OCI-LY7 (cell line): ENCODE results near the gene PIGZ. TPM values are rescaled to one million over a fixed set of nuclear protein-coding genes. Genes with fewer than 3 reads are reported as not detected.

ENCODE experiments used
- BruUV-seq: library from RNA; stranded (reverse); fragments of 400-500 nt; replicated peaks from 2 replicates; lab custom pipeline; 2021; lab: Mats Ljungman, UMichigan
- CTCF ChIA-PET: fragments of 300-600 bp; sonication (Branson Sonifier 250); formaldehyde crosslinking; loops from one replicate; lab custom pipeline; 2022; ENCODE audit warnings: antibody characterized with exemption; ENCODE audit not compliant: unreplicated experiment; lab: Charles Lee
- POLR2A ChIA-PET: fragments of 300-600 bp; sonication (Branson Sonifier 250); formaldehyde crosslinking; loops from one replicate; lab custom pipeline; 2022; ENCODE audit warnings: antibody characterized with exemption; lab: Charles Lee
- DNase-seq: peaks from one replicate; pipeline ENCODE4 v3.0.0-alpha.2; 2015; ENCODE audit warnings: low spot score
- H2AFZ ChIP-seq: fragments of 200-600 bp; sonication (generic), shearing (Covaris generic); 2 replicates; pipeline ENCODE4 v1.6.1; 2014; ENCODE audit warnings: mild to moderate bottlenecking, antibody characterized with exemption, low read length, moderate library complexity
- H3K27ac ChIP-seq: fragments of 200-600 bp; sonication (generic); 2 replicates; pipeline ENCODE4 v1.5.1; 2014; ENCODE audit warnings: mixed run types, low read depth, mild to moderate bottlenecking, moderate library complexity, low read length, inconsistent platforms; ENCODE audit not compliant: poor library complexity, severe bottlenecking
- H3K36me3 ChIP-seq: fragments of 200-600 bp; sonication (generic); 2 replicates; pipeline ENCODE4 v1.6.1; 2014; ENCODE audit warnings: mild to moderate bottlenecking, antibody characterized with exemption, low read length, moderate library complexity, mixed read lengths; ENCODE audit not compliant: insufficient read depth
- H3K4me1 ChIP-seq: fragments of 200-600 bp; sonication (generic); 2 replicates; pipeline ENCODE4 v1.5.1; 2014; ENCODE audit warnings: mild to moderate bottlenecking, low read length; ENCODE audit not compliant: insufficient read depth, poor library complexity, severe bottlenecking
- H3K4me2 ChIP-seq: fragments of 200-600 bp; sonication (generic); 2 replicates; pipeline ENCODE4 v1.6.1; 2014; ENCODE audit warnings: mild to moderate bottlenecking, low read length
- H3K4me3 ChIP-seq: fragments of 200-600 bp; sonication (generic); 2 replicates; pipeline ENCODE4 v1.5.1; 2014; ENCODE audit warnings: mild to moderate bottlenecking, low read depth, low read length; ENCODE audit not compliant: poor library complexity, severe bottlenecking
- H3K79me2 ChIP-seq: fragments of 200-600 bp; sonication (generic); 2 replicates; pipeline ENCODE4 v1.6.1; 2016; ENCODE audit warnings: low read depth, mild to moderate bottlenecking, low read length, moderate library complexity, mixed read lengths; ENCODE audit not compliant: insufficient read depth
- H3K9me2 ChIP-seq: fragments of 200-600 bp; sonication (generic); 2 replicates; pipeline ENCODE4 v1.6.1; 2016; ENCODE audit warnings: mild to moderate bottlenecking, low read length, mixed read lengths; ENCODE audit not compliant: insufficient read depth
- H3K9me3 ChIP-seq: fragments of 200-600 bp; sonication (generic); 2 replicates; pipeline ENCODE4 v1.6.1; 2014; ENCODE audit warnings: mild to moderate bottlenecking, mixed run types, low read length, mixed read lengths
- H4K20me1 ChIP-seq: fragments of 200-600 bp; sonication (generic); 2 replicates; pipeline ENCODE4 v1.6.1; 2014; ENCODE audit warnings: mild to moderate bottlenecking, antibody characterized with exemption, low read length, moderate library complexity, mixed read lengths; ENCODE audit not compliant: insufficient read depth
- EZH2phosphoT487 ChIP-seq: fragments of 200-600 bp; sonication (generic); IDR thresholded peaks from 2 replicates; pipeline ENCODE4 v1.6.1; 2018; ENCODE audit warnings: low read depth, borderline replicate concordance, mild to moderate bottlenecking, mixed run types, antibody characterized with exemption, low read length, moderate library complexity, mixed read lengths
- intact Hi-C: fragments of 100-400 bp; cut with micrococcal nuclease; formaldehyde crosslinking; loops from one replicate; pipeline ENCODE4 v1.10.0; 2022; ENCODE audit not compliant: unreplicated experiment
- total RNA-seq, 2 experiments: library from RNA; depleted of rRNA in 1 of 2; stranded (reverse); fragments of >200 nt in 1 of 2; shearing (Covaris generic) in 1 of 2; gene quantifications; 2 replicates each; pipeline ENCODE4 v1.2.3, GENCODE V29; 2014 to 2022
- TF ChIP-seq, protein P1 (sequence below): fragments of 200-600 bp; sonication (generic); conservative IDR thresholded peaks from 2 replicates; pipeline ENCODE4 v1.5.1; 2014; ENCODE audit warnings: mild to moderate bottlenecking, antibody characterized with exemption, low read length, moderate library complexity, mixed read lengths

The PIGZ gene
- total RNA-seq, 2 experiments from 2014 or later, result not detected

GRCh38 chr3:196987022-196987421, 18.4 kb upstream of the PIGZ start:
- ChIA-PET CTCF (no interaction called here), POLR2A (no interaction called here)
- Histone ChIP-seq H3K27ac (no peak overlapping the region), H3K4me1 (no peaks in the 10 kb centered on the region), H3K79me2 (no peaks in the 10 kb centered on the region), H3K4me3 (no peak overlapping the region), H3K36me3 (no peaks in the 10 kb centered on the region), H2AFZ (no peak overlapping the region), H4K20me1 (no peaks in the 10 kb centered on the region), H3K4me2 (no peak overlapping the region), H3K9me3 (no peaks in the 10 kb centered on the region), H3K9me2 (no peaks in the 10 kb centered on the region)
- intact Hi-C loops, result no loop called here
- BruUV-seq, result no TSS peak
- no peak for DNase-seq
- TF ChIP-seq, protein P1, sequence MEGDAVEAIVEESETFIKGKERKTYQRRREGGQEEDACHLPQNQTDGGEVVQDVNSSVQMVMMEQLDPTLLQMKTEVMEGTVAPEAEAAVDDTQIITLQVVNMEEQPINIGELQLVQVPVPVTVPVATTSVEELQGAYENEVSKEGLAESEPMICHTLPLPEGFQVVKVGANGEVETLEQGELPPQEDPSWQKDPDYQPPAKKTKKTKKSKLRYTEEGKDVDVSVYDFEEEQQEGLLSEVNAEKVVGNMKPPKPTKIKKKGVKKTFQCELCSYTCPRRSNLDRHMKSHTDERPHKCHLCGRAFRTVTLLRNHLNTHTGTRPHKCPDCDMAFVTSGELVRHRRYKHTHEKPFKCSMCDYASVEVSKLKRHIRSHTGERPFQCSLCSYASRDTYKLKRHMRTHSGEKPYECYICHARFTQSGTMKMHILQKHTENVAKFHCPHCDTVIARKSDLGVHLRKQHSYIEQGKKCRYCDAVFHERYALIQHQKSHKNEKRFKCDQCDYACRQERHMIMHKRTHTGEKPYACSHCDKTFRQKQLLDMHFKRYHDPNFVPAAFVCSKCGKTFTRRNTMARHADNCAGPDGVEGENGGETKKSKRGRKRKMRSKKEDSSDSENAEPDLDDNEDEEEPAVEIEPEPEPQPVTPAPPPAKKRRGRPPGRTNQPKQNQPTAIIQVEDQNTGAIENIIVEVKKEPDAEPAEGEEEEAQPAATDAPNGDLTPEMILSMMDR, result no peak
- TF ChIP-seq EZH2phosphoT487, result no peak

DNA sequence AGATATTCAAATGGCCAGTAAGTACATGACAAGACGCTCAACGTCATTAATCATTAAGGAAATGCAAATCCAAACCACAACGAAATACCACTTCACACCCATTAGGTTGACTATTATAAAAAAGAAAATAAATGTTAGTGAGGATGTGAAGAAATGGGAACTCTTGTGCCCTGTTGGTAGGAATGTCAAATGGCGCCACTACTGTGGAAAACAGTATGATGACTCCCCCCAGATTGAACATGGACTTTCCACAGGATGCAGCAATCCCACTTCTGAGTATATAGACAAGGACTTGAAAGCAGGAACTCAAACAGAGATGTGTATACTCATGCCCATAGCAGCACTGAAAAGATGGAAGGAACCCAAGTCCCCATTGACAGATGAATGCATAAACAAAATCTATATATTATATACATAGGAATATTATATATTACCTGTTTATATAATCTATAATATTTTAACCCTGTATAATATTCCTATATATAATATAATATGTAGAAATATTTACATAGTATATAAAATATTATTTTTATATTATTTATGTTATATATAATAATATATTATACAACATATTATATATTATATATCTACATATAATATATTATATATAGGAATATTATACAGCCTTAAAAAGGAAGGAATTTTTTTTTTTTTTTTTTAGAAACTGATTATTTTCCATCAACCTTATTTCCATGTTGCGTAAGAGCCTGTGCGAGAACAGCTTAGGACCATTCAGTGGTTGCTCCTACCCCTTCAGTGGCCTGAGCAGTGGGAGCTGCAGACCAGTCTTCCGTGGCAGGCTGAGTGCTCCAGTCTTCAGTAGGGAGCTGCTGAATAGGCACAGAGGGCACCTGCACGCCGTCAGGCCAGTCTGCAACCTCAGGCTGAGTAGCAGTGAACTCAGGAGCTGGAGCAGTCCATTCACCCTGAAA, 17.6 kb upstream of the PIGZ start:
- ChIA-PET POLR2A (interaction anchor here (1.0 kb wide), 1 partner anchor 31 kb away, joined by 3 read pairs; no protein-coding TSS in a partner anchor), CTCF (interaction anchor here (0.6 kb wide), 1 partner anchor 1289 kb away, joined by 3 read pairs; no protein-coding TSS in a partner anchor)
- intact Hi-C loops, result no loop called here
- no peak for TF ChIP-seq EZH2phosphoT487
- TF ChIP-seq, protein P1, result no peak
- no peak overlapping the region for H3K27ac ChIP-seq
- no peaks in the 10 kb centered on the region for H3K4me1 ChIP-seq
- H3K9me2 ChIP-seq, result no peaks in the 10 kb centered on the region
- H3K9me3 ChIP-seq, result no peaks in the 10 kb centered on the region
- no peak overlapping the region for H3K4me3 ChIP-seq
- no peaks in the 10 kb centered on the region for H3K79me2 ChIP-seq
- no peaks in the 10 kb centered on the region for H4K20me1 ChIP-seq
- H3K36me3 ChIP-seq, result no peaks in the 10 kb centered on the region
- BruUV-seq, result no TSS peak
- no peak for DNase-seq
- no peak overlapping the region for H2AFZ ChIP-seq
- no peak overlapping the region for H3K4me2 ChIP-seq

GRCh38 chr3:196985298-196985697, 16.7 kb upstream of the PIGZ start:
- no peak overlapping the region for H3K27ac ChIP-seq
- TF ChIP-seq EZH2phosphoT487, result no peak
- TF ChIP-seq, protein P1, result no peak
- no peak overlapping the region for H2AFZ ChIP-seq
- no TSS peak for BruUV-seq
- H3K9me3 ChIP-seq, result no peaks in the 10 kb centered on the region
- no peaks in the 10 kb centered on the region for H4K20me1 ChIP-seq
- no peaks in the 10 kb centered on the region for H3K79me2 ChIP-seq
- no peaks in the 10 kb centered on the region for H3K4me1 ChIP-seq
- ChIA-PET POLR2A (interaction anchor here (1.0 kb wide), 1 partner anchor 30 kb away, joined by 3 read pairs; no protein-coding TSS in a partner anchor), CTCF (no interaction called here)
- H3K4me2 ChIP-seq, result no peak overlapping the region
- H3K36me3 ChIP-seq, result no peaks in the 10 kb centered on the region
- intact Hi-C loops, result no loop called here
- H3K4me3 ChIP-seq, result no peak overlapping the region
- H3K9me2 ChIP-seq, result no peaks in the 10 kb centered on the region
- DNase-seq, result no peak
